NK-92 treated with Interleukin-12 subunit alpha and Interleukin-12 subunit beta, amount 100 ng/mL, for 24 hours (cell line): ENCODE measurements around the gene BID.

Experiments used
- DNase-seq: peaks from one replicate; lab custom pipeline; 2025; lab: John Stamatoyannopoulos, UW

The BID gene

GRCh38 chr22:17803609-17804270 is 29.5 kb upstream of the BID start:
- no peak for DNase-seq

GRCh38 chr22:17802822-17803221 is 28.6 kb upstream of the BID start:
- no peak for DNase-seq

- no peak for DNase-seq
Observed at GRCh38 chr22:17802411-17802810, 28.1 kb upstream of the BID start.

DNA sequence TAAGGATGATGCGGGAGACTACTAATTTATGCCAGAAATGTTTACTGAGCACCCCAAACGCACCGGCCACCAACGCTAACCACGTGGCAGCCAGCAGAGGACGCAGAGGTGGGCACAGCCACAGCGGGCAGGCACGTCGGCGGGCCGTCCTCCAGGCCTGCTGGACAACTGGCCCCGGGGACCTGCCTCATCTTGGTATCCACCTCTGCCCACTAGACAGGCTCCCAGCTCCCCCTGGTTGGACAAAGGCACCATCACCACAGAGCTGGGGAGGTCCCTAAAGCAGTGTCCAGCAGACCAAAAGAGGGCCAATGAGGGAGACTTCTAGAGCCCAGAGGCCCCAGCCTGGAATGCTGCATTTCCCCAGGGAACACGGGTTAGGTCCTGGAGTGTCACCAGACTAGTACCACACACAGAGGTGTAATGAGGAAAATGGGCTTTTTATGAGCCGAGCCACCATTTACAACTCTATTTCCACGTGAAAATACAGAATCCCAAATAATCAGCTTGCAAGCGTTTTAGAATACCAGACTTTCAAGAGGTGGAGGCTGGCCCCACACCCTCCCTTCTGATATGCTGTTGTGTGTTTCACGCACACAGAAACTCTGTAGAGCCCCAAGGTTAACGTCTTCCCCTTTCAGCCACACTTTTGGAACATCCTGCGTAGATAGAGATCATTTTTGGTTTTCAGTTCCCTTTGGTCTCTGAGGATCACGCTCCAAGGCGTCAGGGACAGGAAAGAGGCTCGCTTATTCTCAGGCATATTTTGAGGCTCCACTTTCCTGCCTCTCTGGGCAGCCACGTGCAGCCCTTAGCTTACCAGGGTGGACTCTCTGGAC is 23.7 kb upstream of the BID start:
- no peak for DNase-seq

- DNase-seq, result no peak
Observed at GRCh38 chr22:17796695-17797094, 22.4 kb upstream of the BID start.

DNA sequence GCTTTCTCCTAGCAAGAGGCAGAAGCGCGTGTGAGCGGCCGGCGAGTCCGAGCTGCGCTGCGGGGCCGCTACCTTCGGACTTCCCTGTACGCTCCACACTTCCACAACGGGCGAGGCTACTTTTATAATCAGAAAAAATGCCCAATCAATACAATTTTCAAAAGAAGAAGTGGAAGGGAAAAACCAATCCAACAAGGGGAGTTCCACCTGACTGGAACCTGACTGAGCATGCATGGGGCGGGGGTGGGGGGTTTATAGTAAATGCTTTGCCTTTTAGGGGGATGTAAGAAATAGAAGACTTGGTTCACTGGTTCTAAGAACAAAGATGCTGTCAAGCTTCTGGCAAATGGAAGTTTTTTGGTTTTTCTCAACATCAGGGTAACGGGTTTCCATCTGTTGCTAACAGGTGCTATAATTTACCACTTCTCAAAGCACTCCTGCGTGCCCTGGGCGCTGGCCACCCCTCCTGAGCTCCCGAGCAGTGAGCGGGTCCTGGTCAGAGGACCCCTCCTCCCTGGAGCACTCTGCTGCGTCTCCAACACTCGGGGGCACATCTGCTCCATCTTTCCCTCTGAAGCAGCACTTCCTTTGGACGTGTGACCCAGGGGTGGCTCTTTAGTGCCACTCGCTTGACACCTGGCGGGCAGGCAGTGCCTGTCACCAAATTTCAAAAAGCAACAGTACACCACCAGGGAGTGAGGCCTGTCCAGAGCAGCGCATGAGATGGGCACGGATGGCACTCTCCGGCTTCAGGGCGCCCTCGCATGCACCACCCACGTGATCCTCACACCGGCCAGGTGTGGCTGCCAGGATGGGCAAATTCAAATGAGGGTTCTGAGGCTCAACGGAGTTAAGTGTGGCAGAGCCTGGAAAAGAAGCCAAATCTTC is 21.6 kb upstream of the BID start:
- DNase-seq, result no peak

GRCh38 chr22:17794726-17795542 is 20.7 kb upstream of the BID start:
- DNase-seq, result no peak

DNA sequence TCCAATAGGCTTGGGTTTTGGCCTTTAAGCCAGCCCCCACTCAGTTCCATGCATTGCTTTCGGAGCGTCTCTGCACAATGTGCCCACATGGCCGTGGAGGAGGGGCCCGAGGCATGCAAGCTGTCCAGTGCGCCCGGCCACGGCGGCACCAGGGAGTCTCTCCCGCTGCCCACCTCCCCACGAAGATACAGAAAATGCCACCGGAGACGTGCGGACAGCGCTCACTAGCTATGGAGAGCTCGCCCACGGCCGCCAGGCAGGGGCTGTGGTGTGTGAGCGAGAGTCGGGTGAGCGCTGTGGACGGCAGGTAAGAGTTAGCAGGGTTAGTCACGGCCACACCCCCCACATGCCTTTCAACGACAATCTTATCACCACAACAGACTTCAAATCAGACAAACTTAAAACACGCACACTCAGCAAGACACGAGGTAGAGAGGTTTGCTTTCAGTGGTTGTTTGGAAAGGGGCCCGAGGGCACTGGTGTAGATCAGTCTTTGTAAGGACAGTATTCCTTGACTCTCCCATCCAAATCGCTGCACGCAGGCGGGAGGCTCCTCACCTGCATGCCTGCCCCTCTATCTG is 18.7 kb upstream of the BID start:
- no peak for DNase-seq

DNA sequence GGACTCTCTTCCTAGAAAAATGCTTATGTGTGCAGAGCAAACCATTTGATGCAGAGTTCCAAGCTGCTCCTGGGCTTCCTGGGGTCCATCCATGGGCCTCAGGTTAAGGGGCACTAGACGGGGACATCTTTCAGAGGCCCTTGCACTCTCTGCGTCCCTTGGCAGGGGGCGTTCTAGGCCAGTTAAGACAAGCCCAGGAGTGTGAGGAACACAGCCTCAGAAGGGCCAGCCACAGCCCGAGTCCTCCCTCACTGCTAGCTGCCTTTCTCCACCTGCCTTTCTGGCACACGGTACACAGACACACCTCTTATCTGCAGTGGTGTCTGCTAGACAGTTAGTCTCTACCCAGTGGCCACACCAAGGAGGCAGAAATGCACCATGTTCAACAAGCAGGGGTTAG is 18.0 kb upstream of the BID start:
- DNase-seq, result no peak

DNA sequence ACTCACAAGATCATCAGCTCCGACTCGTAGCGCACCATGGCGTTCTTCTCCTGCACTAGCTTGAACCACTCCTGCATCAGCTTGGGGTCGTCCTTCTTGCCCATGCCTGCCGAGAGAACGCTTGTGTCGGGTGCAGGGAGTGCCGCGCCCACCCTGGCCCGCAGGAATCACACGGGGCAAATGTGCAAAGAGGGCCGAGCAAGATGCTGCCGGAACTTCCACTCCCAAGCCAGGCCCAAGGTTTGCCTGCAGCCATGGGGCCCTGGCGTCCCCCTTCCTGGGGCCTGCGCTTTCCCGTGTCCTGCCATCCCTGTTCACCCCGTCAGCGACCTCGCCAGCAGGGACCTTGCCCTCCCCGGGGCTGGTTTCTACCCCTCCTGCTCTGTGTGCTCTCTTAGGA is 16.9 kb upstream of the BID start:
- no peak for DNase-seq

DNA sequence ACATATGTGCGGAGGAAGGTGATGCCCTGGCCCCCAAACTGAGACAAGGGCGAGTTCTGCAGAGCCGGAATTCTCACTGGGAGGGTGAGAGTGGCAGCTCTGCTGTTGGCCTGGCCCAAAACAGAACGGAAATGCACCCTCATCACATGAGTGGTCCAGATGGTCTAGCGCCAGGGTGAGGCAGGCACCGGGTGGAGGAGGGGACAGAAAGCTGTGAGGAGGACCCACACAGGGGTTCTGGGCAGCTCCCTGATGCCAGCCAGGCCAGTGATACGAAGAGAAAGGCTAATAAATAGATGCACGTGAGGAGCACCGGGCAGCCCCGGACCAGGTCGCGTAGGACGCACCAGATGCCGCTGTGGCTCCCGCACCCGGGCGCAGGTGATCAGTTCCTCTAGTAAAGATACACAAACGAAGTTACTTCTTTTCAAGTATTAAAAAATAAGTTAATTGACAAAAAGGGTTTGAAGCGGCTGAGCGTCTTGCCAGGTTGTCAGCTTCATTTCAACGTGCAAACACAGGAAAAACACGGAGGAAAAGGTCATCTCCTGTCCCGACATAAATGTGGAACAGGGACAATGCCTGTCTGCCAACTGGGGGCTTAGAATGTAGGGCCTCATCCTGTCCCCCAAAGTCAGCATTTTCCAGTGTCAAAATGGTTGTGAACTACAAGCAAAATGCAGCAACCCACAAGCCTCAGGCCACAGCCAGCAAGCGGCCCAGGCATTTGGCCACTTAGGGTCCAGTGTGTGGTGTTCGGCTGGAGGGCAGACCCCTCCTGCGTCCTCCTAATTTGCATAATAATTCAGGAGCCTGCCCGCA is 15.3 kb upstream of the BID start:
- no peak for DNase-seq

- no peak for DNase-seq
Observed at GRCh38 chr22:17788528-17789378, 14.5 kb upstream of the BID start.

DNA sequence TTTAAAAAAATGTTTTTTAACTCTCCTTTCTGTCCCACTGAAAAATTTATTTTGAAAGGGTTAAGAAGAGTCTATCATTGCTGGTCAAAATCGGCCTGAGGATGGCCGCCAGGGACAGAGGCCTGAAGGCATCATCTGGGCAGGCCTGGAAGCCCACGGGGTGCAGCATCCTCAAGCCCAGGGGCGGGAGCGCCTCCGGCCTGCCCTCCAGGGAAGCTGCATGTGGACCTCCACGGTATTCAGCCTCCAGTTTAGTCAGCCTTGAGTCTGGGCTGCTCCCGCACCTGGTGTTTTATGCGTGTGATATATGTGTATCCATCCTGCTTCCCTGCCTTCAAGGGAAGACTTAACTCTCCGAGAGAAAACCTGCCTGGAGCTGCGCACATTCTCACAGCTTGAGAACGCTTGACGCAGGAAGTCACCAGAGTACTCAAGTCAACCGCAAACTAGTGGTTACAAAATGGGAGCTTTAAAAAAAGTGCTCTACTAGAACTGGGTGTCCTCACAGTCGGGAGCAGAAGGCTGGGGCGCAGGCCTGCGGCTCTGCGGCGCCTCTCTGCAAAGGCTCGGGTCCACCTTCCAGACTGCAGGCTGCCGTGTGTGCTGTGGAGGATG is 13.6 kb upstream of the BID start:
- no peak for DNase-seq

GRCh38 chr22:17787241-17787640 is 13.0 kb upstream of the BID start:
- no peak for DNase-seq

DNA sequence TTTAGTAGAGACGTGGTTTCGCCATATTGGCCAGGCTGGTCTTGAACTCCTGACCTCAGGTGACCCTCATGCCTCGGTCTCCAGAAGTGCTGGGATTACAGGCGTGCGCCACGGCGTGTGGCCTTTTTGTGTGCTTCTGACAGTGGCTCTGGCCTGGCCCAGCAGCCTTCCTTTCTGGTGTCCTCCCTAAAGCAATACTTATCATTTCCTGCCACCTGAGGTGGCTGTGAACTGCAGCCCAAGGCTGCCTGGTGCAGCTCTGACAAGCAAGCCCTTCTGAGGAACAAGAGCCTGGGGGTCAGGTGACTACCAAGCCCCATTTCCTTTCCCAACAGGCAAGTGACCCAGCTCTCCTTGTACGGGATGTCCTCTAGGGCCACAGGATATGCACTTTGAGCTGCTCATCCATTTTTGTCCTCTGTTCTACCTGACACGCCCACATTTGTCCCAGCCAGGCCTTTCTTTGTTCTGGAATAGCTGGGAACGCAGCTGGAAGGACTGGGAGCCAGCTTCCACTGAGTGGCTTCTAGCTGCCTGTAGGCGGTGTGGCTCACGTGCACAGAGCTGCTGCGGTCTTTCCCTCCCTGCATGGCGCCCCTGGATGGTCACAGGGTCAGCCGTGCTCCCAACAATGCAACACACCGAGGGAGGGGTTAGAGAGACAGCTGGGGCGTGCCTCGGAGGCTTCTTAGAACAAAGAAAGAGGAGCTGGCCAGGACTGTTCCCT is 12.3 kb upstream of the BID start:
- no peak for DNase-seq

GRCh38 chr22:17785185-17786184 is 11.2 kb upstream of the BID start:
- no peak for DNase-seq

DNA sequence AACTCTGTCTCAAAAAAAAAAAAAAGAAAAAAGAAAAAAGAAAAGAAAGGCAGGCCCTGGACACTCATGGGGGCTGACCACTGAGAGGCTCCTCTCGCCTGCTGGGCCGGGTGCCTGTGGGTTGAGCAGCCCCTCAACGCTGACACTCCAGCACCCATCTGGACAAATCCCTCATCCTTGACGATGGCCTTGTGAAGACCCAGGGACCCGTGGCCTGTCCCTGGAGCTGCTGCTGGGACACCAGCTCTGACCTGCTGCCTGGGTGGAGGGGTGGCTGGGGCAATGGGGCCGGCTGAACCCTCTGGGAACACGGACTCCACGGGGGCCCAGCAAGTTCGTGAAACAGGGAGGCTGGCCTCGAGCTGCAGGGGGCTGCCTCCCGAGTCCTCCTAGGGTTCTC is 10.5 kb upstream of the BID start:
- DNase-seq, result no peak
